Lower leg skin (tissue), 4 donors: ENCODE results near the gene IL36A. TPM values are rescaled to one million over a fixed set of nuclear protein-coding genes. Genes with fewer than 3 reads are reported as not detected.

Experiments used
- DNase-seq, 2 donors: peaks; one replicate each; pipeline ENCODE4 v3.0.0-alpha.2; 2019; ENCODE audit warnings: low spot score in 2 of 2
- H3K4me3 ChIP-seq: fragments of 200-600 bp; sonication (generic); 2 replicates; pipeline ENCODE4 v1.5.1; 2017; ENCODE audit warnings: mild to moderate bottlenecking, low read depth; ENCODE audit not compliant: poor library complexity, severe bottlenecking
- CTCF ChIP-seq, 3 donors: fragments of 450-650 bp; IDR thresholded peaks; one replicate each; pipeline ENCODE4 v1.5.1; 2016; ENCODE audit warnings: antibody characterized with exemption in 3 of 3, mild to moderate bottlenecking in 3 of 3, moderate library complexity in 2 of 3
- POLR2A ChIP-seq, 2 donors: fragments of 450-650 bp; IDR thresholded peaks; one replicate each; pipeline ENCODE4 v1.6.1; 2016 to 2017; ENCODE audit warnings: antibody characterized with exemption in 2 of 2, mild to moderate bottlenecking in 1 of 2, moderate library complexity in 1 of 2
- WGBS, 2 donors: methylation state at CpG; one replicate each; pipeline ENCODE4 v1.1.5; 2018; 5-methylcytosine and 5-hydroxymethylcytosine counted together
- intact Hi-C: fragments of 100-400 bp; cut with DNase I; formaldehyde crosslinking; loops from one replicate; pipeline ENCODE4 v1.15.0; 2023; ENCODE audit warnings: low total_unique reads
- total RNA-seq, 4 donors: library from RNA; depleted of rRNA; stranded (reverse); fragments of >200 nt; gene quantifications; one replicate each; pipeline ENCODE4 v1.1.0, GENCODE V29; 2016

Gene IL36A
- total RNA-seq, 4 donors from 2014 or later = not detected

- DNase-seq = no peak
- intact Hi-C loops = no loop called here
- 72 to 74% methylated on average over 1 of the region's 1 CpG for WGBS, 2 donors
- no peak overlapping the region for H3K4me3 ChIP-seq
- TF ChIP-seq POLR2A (IDR thresholded peaks at IDR 0.05) = no peak
- no peak for TF ChIP-seq CTCF (IDR thresholded peaks at IDR 0.05)
Measured at GRCh38 chr2:113015042-113015441, 9.8 kb downstream of the IL36A start.

- TF ChIP-seq POLR2A (IDR thresholded peaks at IDR 0.05) (no peak), CTCF (IDR thresholded peaks at IDR 0.05) (no peak)
- WGBS, 2 donors = 77 to 90% methylated on average over 2 of the region's 2 CpGs
- no peak overlapping the region for H3K4me3 ChIP-seq
- DNase-seq = no peak
- intact Hi-C loops = no loop called here
Measured at GRCh38 chr2:113015655-113016054, 10.4 kb downstream of the IL36A start.

- TF ChIP-seq CTCF (IDR thresholded peaks at IDR 0.05) = no peak
- no peak for TF ChIP-seq POLR2A (IDR thresholded peaks at IDR 0.05)
- WGBS, 2 donors = 79 to 86% methylated on average over 3 of the region's 3 CpGs
- intact Hi-C loops = no loop called here
- DNase-seq = no peak
- no peak overlapping the region for H3K4me3 ChIP-seq
Measured at GRCh38 chr2:113018509-113018908, 13.2 kb downstream of the IL36A start.

GRCh38 chr2:113021312-113021711 lies 16.1 kb downstream of the IL36A start:
- 60 to 71% methylated on average over 4 of the region's 4 CpGs for WGBS, 2 donors
- intact Hi-C loops = no loop called here
- no peak for TF ChIP-seq POLR2A (IDR thresholded peaks at IDR 0.05)
- no peak for TF ChIP-seq CTCF (IDR thresholded peaks at IDR 0.05)
- no peak for DNase-seq
- H3K4me3 ChIP-seq = no peak overlapping the region

GRCh38 chr2:113024764-113025163 lies 19.5 kb downstream of the IL36A start:
- TF ChIP-seq CTCF (IDR thresholded peaks at IDR 0.05) (no peak), POLR2A (IDR thresholded peaks at IDR 0.05) (no peak)
- 87 to 89% methylated on average over 2 of the region's 2 CpGs for WGBS, 2 donors
- intact Hi-C loops = no loop called here

GRCh38 chr2:113025737-113026136 lies 20.5 kb downstream of the IL36A start:
- intact Hi-C loops = no loop called here
- WGBS, 2 donors = 62 to 75% methylated on average over 2 of the region's 2 CpGs
- DNase-seq = no peak
- no peak overlapping the region for H3K4me3 ChIP-seq
- TF ChIP-seq CTCF (IDR thresholded peaks at IDR 0.05) (no peak), POLR2A (IDR thresholded peaks at IDR 0.05) (no peak)

More at GRCh38 chr2:113024764-113025163, 19.5 kb downstream of the IL36A start:
- H3K4me3 ChIP-seq = no peak overlapping the region
- no peak for DNase-seq
